AG08396 (cell line): ENCODE measurements around the gene TRA2B.
"Not testable (repeated sequence)": the region's sequence is repeated elsewhere in the genome, so short reads cannot be mapped to it uniquely, and the experiment has no call there.

Experiments used
- DNase-seq: peaks from one replicate; pipeline ENCODE4 v3.0.0; 2012; ENCODE audit warnings: low spot score, mixed read lengths

The TRA2B gene

GRCh38 chr3:185927501-185928200 lies 10.2 kb downstream of the TRA2B start:
- DNase-seq, result no peak

DNA sequence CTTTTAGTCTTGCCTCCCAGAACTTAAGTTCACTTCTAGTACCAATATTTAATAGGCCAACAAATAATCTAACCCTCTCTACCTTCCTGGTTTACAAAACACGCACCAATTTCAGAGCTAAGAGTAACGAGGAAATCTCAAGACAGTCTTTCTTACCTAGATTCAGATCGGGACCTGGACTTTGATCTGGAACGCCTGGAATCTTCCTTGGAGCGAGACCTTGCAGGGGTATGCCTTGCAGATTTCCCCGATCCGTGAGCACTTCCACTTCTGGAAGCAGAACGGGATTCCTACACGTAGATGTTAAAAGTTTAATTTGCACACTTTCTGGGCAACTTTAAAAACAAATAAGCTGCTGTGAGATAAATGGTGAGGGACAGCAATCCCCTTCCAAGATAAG lies 11.4 kb downstream of the TRA2B start:
- no peak for DNase-seq

GRCh38 chr3:185925353-185925752 lies 12.5 kb downstream of the TRA2B start:
- DNase-seq, result no peak

- DNase-seq, result no peak
Measured at GRCh38 chr3:185924375-185924774, 13.4 kb downstream of the TRA2B start.

DNA sequence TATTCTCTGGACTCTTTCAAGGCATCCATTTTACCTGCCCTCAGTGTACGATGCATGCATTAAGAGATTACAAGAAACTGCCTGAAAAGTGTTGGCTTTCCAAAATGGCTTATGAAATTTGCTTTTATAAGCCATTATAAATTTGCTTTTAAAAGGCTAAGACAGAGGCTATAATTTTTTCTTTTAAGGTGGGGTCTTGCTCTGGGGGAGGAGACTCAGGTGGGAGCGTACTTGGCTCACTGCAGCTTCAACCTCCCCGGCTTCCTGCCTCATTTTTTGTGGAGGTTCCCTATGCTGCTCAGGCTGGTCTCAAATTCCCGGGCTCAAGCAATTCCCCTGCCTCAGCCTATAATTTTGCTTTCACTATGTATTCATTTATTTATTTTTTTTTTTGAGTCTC lies 17.6 kb downstream of the TRA2B start:
- DNase-seq, result no peak

DNA sequence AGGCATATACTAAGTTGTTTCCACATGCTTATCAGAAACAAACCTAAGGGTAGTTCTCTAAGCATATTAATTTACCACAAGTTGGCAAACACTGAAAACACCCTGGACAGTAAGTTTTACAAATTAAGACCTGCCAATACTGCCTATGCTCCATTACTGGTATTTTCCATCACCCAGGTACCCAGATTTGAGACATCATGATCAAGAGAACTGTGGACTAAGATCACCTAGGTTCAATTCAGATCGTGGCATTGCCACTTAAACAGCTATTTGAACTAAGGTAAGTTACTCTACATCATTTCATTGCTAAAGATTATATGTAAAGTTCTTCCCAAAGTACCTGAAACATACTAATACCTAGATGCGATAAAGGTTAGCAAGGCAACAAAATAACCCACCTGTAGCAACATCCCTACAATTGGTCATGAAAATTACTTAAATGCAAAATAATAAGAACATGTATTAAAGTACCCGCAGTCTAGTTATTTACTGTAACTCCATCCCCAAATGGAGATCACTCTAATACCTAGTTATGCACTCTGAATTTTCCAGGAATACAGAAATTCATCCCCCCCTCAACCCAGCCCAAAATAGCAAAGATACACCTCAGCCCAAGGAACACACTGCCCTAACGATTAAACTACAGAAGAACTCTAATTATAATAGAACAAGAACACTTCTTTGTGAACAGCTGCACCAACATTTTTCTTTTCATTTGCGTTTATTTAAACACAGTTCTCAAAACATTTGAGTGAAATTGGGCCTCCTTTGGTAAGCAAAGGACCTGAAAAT lies 21.6 kb downstream of the TRA2B start:
- DNase-seq, result no peak

- DNase-seq, result no peak
Measured at GRCh38 chr3:185915642-185916041, 22.2 kb downstream of the TRA2B start.

- DNase-seq, result no peak
Measured at GRCh38 chr3:185914911-185915629, 22.7 kb downstream of the TRA2B start.

DNA sequence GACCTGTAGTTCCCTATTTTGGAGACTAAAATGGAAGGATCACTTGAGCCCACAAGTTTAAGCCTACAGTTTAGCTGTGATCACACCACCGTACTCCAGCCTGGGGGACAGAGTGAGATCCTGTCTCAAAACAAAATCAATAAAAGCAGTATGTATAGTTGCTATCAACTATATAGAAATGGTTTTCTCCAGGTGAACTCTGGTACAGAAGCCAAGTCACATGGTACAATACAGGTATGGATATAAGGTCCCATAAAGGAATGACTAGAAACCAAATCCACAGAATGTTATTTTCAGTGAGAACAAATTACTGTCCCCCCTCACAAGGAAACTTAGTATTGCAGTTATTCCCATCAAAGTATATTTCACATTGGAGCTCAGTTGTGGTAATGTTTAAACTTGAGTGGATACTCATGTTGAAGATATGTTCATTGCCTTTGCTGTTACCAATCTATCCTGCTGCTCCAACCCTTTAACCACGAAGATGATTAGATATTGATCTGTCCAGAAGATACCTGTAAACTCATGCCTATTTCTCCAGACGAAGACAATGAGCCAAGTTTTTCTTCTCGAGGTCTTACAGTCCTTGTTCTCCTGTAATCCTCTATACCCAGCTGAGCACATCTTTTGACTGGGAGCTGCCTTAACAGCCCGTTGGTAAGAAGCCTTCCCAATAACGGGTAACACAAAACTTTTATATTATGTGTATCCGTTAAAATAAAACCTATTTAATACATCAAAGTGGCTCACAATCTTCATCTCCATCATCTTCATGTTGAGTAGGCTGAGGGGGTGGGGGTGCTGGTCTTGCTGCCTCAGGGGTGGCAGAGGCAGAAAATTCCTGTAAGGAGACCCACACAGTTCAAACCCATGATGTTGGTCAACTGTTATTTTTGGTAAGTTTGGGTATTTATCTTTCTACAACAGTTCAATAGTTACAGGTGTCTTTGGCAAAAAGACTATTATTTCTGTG lies 24.6 kb downstream of the TRA2B start:
- DNase-seq, result no peak

GRCh38 chr3:185912512-185912911 lies 25.3 kb downstream of the TRA2B start:
- DNase-seq, result no peak

DNA sequence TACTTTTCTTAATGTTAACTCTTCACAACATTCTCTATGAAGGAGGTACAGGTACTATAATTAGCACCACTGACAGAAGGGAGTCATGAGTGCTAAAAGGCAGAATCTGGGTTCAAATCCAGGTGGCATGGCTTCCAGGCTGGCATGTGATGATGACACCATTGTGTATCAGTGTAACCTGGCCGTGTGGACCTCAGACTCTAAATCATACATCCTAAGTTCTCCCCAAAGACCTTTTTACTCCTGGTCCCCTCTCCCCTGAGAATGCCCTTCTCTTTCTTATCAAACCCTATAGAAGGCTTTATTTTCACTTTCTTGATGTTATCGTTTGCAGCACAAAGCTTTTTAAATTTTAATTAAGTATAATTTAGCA lies 26.8 kb downstream of the TRA2B start:
- DNase-seq, result not testable (repeated sequence)

- DNase-seq, result not testable (repeated sequence)
Measured at GRCh38 chr3:185910322-185911075, 27.3 kb downstream of the TRA2B start.

- DNase-seq, result not testable (repeated sequence)
Measured at GRCh38 chr3:185909913-185910312, 27.9 kb downstream of the TRA2B start.

DNA sequence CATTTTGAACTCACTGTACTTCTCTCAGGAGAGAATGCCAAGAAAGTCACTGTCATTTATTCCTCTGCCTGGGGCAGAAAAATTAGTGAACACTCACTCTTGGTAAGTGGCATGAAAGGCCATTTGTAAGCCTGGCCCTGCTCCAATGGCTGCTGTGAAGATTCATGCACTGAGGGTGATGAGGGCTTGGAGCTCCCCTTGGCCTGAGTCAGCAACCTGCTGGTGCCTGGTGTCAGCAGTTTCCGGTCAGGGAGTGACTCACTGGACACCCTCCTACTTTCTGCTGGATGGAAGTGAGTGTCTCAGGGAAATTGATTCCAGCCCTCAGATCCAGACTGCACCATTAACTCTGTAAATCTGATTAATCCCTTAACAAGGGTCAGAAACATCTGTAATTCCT lies 37.6 kb downstream of the TRA2B start:
- peak; percentile 78 for DNase-seq

DNA sequence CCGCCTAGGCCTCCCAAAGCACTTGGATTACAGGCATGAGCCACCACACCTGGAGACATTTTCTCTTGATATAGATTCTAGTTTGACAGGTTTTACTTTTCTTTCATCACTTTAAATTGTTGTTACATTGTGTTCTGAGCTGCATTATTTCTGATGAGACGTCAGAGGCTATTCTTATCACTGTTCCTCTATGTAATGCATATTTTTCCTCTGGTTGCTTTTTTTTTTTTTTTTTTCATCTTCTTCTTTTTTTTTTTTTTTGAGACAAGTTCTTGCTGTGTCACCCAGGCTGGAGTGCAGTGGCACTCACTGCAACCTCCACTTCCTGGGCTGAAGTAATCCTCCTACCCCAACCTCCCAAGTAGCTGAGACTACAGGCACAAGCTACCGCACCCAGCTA lies 41.2 kb downstream of the TRA2B start:
- no peak for DNase-seq

DNA sequence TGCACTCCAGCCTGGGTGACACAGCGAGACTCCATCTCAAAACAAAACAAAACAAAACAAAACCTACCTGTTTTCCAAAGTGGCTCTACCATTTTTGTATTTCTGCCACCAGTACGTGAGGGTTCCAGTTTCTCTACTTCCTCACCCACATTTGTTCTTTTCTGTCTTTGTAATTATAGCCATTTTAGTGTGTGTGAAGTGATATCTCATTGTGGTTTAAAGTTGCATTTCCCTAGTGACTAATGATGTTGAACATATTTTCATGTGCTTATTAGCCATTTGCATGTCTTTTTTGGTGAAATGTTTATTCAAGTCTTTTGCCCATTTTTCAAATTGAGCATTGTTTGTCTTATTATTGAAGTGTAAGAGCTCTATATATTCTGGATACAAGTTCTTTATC lies 50.7 kb downstream of the TRA2B start:
- no peak for DNase-seq

GRCh38 chr3:185884641-185885040 lies 53.2 kb downstream of the TRA2B start:
- no peak for DNase-seq

GRCh38 chr3:185881926-185882325 lies 55.9 kb downstream of the TRA2B start:
- DNase-seq, result no peak

DNA sequence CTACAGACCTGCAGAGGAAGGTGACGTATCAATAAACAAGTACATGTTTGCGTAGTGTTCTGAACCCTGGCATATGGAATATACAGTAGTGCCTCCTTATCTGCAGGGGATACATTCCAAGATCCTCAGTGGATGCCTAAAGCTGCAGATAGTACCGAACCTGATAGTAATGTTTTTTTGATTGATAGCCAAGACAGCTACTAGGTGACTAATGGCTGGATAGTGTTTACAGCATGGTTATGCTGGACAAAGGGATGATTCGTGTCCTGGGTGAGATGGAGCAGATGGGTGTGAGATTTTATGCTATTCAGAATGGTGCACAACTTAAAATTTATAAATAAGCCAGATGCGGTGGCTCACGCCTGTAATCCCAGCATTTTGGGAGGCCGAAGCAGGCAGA lies 57.2 kb downstream of the TRA2B start:
- no peak for DNase-seq

- DNase-seq, result no peak
Measured at GRCh38 chr3:185878920-185879319, 58.9 kb downstream of the TRA2B start.

GRCh38 chr3:185874119-185874518 lies 63.7 kb downstream of the TRA2B start:
- DNase-seq, result no peak
